Measurements from ENCODE around the gene ERC2.

DNA sequence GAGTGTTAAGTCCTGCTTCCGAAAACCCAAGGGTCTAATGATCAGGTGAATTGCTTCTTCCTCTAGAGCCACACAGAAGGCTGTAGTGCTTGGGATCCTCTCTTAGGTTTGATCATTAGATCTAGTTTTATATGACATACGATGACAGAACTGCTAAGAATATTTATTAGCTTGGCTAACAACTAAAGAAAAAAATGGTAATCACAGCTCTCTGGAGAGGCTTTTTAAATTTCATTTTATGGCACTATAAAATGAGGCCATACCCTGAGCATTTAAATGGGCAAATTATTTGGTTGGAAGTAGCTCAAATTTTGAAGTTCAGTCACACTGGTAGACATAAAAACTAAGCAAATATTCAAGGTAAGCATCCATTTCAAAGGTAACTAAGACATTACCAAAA is 498.6 kb downstream of the ERC2 start:
- no peak for TF ChIP-seq POLR2A (IDR thresholded peaks at IDR 0.05)
- TF ChIP-seq, protein P1, sequence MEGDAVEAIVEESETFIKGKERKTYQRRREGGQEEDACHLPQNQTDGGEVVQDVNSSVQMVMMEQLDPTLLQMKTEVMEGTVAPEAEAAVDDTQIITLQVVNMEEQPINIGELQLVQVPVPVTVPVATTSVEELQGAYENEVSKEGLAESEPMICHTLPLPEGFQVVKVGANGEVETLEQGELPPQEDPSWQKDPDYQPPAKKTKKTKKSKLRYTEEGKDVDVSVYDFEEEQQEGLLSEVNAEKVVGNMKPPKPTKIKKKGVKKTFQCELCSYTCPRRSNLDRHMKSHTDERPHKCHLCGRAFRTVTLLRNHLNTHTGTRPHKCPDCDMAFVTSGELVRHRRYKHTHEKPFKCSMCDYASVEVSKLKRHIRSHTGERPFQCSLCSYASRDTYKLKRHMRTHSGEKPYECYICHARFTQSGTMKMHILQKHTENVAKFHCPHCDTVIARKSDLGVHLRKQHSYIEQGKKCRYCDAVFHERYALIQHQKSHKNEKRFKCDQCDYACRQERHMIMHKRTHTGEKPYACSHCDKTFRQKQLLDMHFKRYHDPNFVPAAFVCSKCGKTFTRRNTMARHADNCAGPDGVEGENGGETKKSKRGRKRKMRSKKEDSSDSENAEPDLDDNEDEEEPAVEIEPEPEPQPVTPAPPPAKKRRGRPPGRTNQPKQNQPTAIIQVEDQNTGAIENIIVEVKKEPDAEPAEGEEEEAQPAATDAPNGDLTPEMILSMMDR (IDR thresholded peaks at IDR 0.05), result no peak
